HEK293 (cell line): Measurements from ENCODE around the gene AOC3.
A peak's percentile ranks its signal among the peaks of the same experiment; 100 is the strongest.

Experiments
- CTCF ChIA-PET: fragments of 350-600 bp; formaldehyde crosslinking; extraction: SDS; loops from one replicate; lab custom pipeline; 2021; ENCODE audit warnings: antibody characterized with exemption; lab: Yijun Ruan, JAX
- POLR2A ChIA-PET: fragments of 300-600 bp; formaldehyde crosslinking; extraction: SDS; loops from one replicate; lab custom pipeline; 2020; ENCODE audit warnings: antibody characterized with exemption, inconsistent platforms; lab: Yijun Ruan, JAX
- H3K27ac ChIP-seq: fragments of 200-500 bp; sonication (Bioruptor generic); 2 replicates; pipeline ENCODE4 v1.5.1; 2014; ENCODE audit warnings: low read depth, low read length, control low read depth, inconsistent platforms; ENCODE audit errors: extremely low read depth
- H3K36me3 ChIP-seq, 2 experiments: fragments of 200-500 bp in 1 of 2; sonication (Bioruptor generic) in 1 of 2; 1 replicate in 1 of 2; 2 replicates in 1 of 2; pipeline ENCODE4 v1.5.1; 2014 to 2017; ENCODE audit warnings: inconsistent platforms in 2 of 2, low read length in 2 of 2; ENCODE audit not compliant: control insufficient read depth in 2 of 2, insufficient read depth in 1 of 2
- H3K4me1 ChIP-seq: fragments of 200-500 bp; sonication (Bioruptor generic); 2 replicates; pipeline ENCODE4 v1.5.1; 2014; ENCODE audit warnings: mild to moderate bottlenecking, low read length, inconsistent platforms; ENCODE audit not compliant: control insufficient read depth, insufficient read depth
- H3K4me3 ChIP-seq: 2 replicates; pipeline ENCODE4 v1.5.1; 2011; ENCODE audit warnings: low read depth, mild to moderate bottlenecking, control low read depth, low read length, moderate library complexity
- H3K9me3 ChIP-seq: fragments of 200-500 bp; sonication (Bioruptor generic); 2 replicates; pipeline ENCODE4 v1.5.1; 2014; ENCODE audit warnings: low read depth, low read length, inconsistent platforms; ENCODE audit not compliant: control insufficient read depth, insufficient read depth
- HOXD13 ChIP-seq: sonication (generic); formaldehyde crosslinking; IDR thresholded peaks from 2 replicates; pipeline ENCODE4 v1.8.0; 2022; ENCODE audit warnings: missing genetic modification reagents, borderline replicate concordance
- IKZF3 ChIP-seq: fragments of 450-650 bp; IDR thresholded peaks from 2 replicates; pipeline ENCODE4 v1.5.0; 2018; ENCODE audit warnings: missing biosample characterization, mild to moderate bottlenecking, missing genetic modification characterization, moderate library complexity
- SETDB1 ChIP-seq: IDR thresholded peaks from one replicate; pipeline ENCODE4 v1.6.1; 2017; ENCODE audit warnings: mild to moderate bottlenecking, low read length, moderate library complexity, mixed read lengths; ENCODE audit not compliant: insufficient read length
- SP3 ChIP-seq: fragments of 450-650 bp; formaldehyde crosslinking; IDR thresholded peaks from 2 replicates; pipeline ENCODE4 v1.5.1; 2016; ENCODE audit warnings: missing biosample characterization, missing genetic modification characterization
- ZNF121 ChIP-seq: fragments of 450-650 bp; formaldehyde crosslinking; IDR thresholded peaks from 2 replicates; pipeline ENCODE4 v1.5.1; 2016; ENCODE audit warnings: missing biosample characterization, missing genetic modification characterization
- ZNF146 ChIP-seq: fragments of 450-650 bp; formaldehyde crosslinking; IDR thresholded peaks from 2 replicates; pipeline ENCODE4 v1.5.1; 2016; ENCODE audit warnings: missing biosample characterization, missing genetic modification characterization
- ZNF202 ChIP-seq: fragments of 450-650 bp; formaldehyde crosslinking; IDR thresholded peaks from 2 replicates; pipeline ENCODE4 v1.5.1; 2016; ENCODE audit warnings: missing biosample characterization, missing genetic modification characterization, borderline replicate concordance
- ZNF221 ChIP-seq: fragments of 450-650 bp; formaldehyde crosslinking; IDR thresholded peaks from 2 replicates; pipeline ENCODE4 v1.5.1; 2017; ENCODE audit warnings: missing biosample characterization, missing genetic modification characterization, borderline replicate concordance
- ZNF335 ChIP-seq: fragments of 450-650 bp; formaldehyde crosslinking; conservative IDR thresholded peaks from 2 replicates; pipeline ENCODE4 v1.5.1; 2016; ENCODE audit warnings: missing biosample characterization, missing genetic modification characterization
- ZNF623 ChIP-seq: fragments of 450-650 bp; formaldehyde crosslinking; IDR thresholded peaks from 2 replicates; pipeline ENCODE4 v1.5.1; 2016; ENCODE audit warnings: missing biosample characterization, missing genetic modification characterization
- ZSCAN16 ChIP-seq: fragments of 450-650 bp; formaldehyde crosslinking; IDR thresholded peaks from 2 replicates; pipeline ENCODE4 v1.5.1; 2016; ENCODE audit warnings: missing biosample characterization, missing genetic modification characterization
- TF ChIP-seq, protein P1 (sequence below): fragments of 450-650 bp; formaldehyde crosslinking; IDR thresholded peaks from 2 replicates; pipeline ENCODE4 v1.5.1; 2016; ENCODE audit warnings: missing biosample characterization, missing genetic modification characterization
- TF ChIP-seq, protein P2 (sequence below): fragments of 450-650 bp; formaldehyde crosslinking; optimal IDR thresholded peaks from 2 replicates; pipeline ENCODE3; 2016; ENCODE audit warnings: missing biosample characterization, mild to moderate bottlenecking, missing genetic modification characterization
- TF ChIP-seq, protein P3 (sequence below): fragments of 450-650 bp; formaldehyde crosslinking; IDR thresholded peaks from 2 replicates; pipeline ENCODE4 v1.5.1; 2016; ENCODE audit warnings: missing biosample characterization, missing genetic modification characterization
- TF ChIP-seq, protein P4 (sequence below): fragments of 450-650 bp; formaldehyde crosslinking; IDR thresholded peaks from 2 replicates; pipeline ENCODE4 v1.5.1; 2016; ENCODE audit warnings: missing biosample characterization, missing genetic modification characterization
- TF ChIP-seq, protein P5 (sequence below): fragments of 450-650 bp; formaldehyde crosslinking; IDR thresholded peaks from 2 replicates; pipeline ENCODE4 v1.5.1; 2017; ENCODE audit warnings: missing biosample characterization, missing genetic modification characterization
- TF ChIP-seq, protein P6 (sequence below): fragments of 450-650 bp; formaldehyde crosslinking; IDR thresholded peaks from 2 replicates; pipeline ENCODE4 v1.5.1; 2016; ENCODE audit warnings: missing biosample characterization, missing genetic modification characterization
- TF ChIP-seq, protein P7 (sequence below): fragments of 450-650 bp; formaldehyde crosslinking; IDR thresholded peaks from 2 replicates; pipeline ENCODE4 v1.5.1; 2016; ENCODE audit warnings: missing biosample characterization, missing genetic modification characterization

The AOC3 gene

DNA sequence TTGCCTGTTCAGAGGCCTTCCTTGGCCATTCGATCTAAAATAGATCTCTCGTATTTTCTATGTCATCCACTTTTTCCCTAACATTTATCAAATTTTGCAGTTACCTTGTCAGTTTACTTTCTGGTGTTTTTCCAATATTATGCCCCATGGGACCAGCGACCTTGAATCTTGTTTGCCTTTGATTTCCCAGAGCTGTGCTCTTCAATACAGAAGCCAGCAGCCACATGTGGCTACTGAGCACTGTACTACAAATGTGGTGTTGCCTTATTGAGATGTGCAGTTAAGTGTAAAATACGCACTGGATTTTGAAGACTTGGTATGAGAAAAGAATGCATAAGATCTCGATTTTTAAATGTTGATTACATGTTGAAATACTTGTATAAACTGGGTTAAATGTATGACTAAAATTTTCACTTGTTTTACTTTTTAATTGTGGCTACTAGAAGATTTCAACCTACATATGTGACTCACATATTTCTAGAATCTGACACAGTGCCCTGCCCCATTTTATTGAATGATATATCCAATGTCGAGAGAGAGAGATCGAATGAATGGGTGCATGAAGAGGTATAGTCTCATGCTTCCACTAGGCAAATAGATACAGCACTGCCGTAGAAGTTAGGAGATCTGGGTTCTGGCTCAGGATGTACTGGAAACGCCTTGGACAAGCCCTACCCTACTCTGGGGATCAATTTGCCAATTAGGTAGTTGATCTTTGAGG is 18.6 kb upstream of the AOC3 start:
- POLR2A ChIA-PET, result interaction anchor here (0.6 to 3.3 kb wide), 10 partner anchors 8 to 265 kb away, joined by 3 to 35 read pairs (median 7); partner anchors contain the start of genes AOC2, BECN1 and RPL27
- peaks cover 5% of the 10 kb centered on the region for H3K4me1 ChIP-seq
- peaks cover 28% of the 10 kb centered on the region in 2 experiments for H3K36me3 ChIP-seq
- H3K4me3 ChIP-seq, result peak overlapping the region; percentile 86
- H3K27ac ChIP-seq, result peak overlapping the region; percentile 83
- CTCF ChIA-PET, result interaction anchor here (0.7 to 6.4 kb wide), 9 partner anchors 10 to 648 kb away, joined by 3 to 52 read pairs (median 4); partner anchors contain the start of genes AOC2 and BECN1
- no peaks in the 10 kb centered on the region for H3K9me3 ChIP-seq
- TF ChIP-seq, protein P1, sequence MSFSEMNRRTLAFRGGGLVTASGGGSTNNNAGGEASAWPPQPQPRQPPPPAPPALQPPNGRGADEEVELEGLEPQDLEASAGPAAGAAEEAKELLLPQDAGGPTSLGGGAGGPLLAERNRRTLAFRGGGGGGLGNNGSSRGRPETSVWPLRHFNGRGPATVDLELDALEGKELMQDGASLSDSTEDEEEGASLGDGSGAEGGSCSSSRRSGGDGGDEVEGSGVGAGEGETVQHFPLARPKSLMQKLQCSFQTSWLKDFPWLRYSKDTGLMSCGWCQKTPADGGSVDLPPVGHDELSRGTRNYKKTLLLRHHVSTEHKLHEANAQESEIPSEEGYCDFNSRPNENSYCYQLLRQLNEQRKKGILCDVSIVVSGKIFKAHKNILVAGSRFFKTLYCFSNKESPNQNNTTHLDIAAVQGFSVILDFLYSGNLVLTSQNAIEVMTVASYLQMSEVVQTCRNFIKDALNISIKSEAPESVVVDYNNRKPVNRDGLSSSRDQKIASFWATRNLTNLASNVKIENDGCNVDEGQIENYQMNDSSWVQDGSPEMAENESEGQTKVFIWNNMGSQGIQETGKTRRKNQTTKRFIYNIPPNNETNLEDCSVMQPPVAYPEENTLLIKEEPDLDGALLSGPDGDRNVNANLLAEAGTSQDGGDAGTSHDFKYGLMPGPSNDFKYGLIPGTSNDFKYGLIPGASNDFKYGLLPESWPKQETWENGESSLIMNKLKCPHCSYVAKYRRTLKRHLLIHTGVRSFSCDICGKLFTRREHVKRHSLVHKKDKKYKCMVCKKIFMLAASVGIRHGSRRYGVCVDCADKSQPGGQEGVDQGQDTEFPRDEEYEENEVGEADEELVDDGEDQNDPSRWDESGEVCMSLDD (tag by site-specific recombination), result no peak
- TF ChIP-seq ZNF202 (tag by site-specific recombination), result no peak
- TF ChIP-seq, protein P2, sequence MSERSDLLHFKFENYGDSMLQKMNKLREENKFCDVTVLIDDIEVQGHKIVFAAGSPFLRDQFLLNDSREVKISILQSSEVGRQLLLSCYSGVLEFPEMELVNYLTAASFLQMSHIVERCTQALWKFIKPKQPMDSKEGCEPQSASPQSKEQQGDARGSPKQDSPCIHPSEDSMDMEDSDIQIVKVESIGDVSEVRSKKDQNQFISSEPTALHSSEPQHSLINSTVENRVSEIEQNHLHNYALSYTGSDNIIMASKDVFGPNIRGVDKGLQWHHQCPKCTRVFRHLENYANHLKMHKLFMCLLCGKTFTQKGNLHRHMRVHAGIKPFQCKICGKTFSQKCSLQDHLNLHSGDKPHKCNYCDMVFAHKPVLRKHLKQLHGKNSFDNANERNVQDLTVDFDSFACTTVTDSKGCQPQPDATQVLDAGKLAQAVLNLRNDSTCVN (tag by site-specific recombination), result no peak
- TF ChIP-seq, protein P3, sequence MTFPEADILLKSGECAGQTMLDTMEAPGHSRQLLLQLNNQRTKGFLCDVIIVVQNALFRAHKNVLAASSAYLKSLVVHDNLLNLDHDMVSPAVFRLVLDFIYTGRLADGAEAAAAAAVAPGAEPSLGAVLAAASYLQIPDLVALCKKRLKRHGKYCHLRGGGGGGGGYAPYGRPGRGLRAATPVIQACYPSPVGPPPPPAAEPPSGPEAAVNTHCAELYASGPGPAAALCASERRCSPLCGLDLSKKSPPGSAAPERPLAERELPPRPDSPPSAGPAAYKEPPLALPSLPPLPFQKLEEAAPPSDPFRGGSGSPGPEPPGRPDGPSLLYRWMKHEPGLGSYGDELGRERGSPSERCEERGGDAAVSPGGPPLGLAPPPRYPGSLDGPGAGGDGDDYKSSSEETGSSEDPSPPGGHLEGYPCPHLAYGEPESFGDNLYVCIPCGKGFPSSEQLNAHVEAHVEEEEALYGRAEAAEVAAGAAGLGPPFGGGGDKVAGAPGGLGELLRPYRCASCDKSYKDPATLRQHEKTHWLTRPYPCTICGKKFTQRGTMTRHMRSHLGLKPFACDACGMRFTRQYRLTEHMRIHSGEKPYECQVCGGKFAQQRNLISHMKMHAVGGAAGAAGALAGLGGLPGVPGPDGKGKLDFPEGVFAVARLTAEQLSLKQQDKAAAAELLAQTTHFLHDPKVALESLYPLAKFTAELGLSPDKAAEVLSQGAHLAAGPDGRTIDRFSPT (tag by site-specific recombination), result no peak
- TF ChIP-seq ZNF221 (tag by site-specific recombination), result no peak
- TF ChIP-seq, protein P4, sequence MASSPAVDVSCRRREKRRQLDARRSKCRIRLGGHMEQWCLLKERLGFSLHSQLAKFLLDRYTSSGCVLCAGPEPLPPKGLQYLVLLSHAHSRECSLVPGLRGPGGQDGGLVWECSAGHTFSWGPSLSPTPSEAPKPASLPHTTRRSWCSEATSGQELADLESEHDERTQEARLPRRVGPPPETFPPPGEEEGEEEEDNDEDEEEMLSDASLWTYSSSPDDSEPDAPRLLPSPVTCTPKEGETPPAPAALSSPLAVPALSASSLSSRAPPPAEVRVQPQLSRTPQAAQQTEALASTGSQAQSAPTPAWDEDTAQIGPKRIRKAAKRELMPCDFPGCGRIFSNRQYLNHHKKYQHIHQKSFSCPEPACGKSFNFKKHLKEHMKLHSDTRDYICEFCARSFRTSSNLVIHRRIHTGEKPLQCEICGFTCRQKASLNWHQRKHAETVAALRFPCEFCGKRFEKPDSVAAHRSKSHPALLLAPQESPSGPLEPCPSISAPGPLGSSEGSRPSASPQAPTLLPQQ (tag by site-specific recombination), result no peak
- no peak for TF ChIP-seq HOXD13
- no peak for TF ChIP-seq ZNF146 (tag by site-specific recombination)
- TF ChIP-seq ZNF335, result no peak
- TF ChIP-seq SP3 (tag by site-specific recombination), result no peak
- no peak for TF ChIP-seq ZSCAN16 (tag by site-specific recombination)
- TF ChIP-seq SETDB1, result no peak
- TF ChIP-seq, protein P5, sequence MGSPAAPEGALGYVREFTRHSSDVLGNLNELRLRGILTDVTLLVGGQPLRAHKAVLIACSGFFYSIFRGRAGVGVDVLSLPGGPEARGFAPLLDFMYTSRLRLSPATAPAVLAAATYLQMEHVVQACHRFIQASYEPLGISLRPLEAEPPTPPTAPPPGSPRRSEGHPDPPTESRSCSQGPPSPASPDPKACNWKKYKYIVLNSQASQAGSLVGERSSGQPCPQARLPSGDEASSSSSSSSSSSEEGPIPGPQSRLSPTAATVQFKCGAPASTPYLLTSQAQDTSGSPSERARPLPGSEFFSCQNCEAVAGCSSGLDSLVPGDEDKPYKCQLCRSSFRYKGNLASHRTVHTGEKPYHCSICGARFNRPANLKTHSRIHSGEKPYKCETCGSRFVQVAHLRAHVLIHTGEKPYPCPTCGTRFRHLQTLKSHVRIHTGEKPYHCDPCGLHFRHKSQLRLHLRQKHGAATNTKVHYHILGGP, result no peak
- no peak for TF ChIP-seq ZNF623 (tag by site-specific recombination)
- TF ChIP-seq IKZF3 (tag by site-specific recombination), result no peak
- no peak for TF ChIP-seq ZNF121 (tag by site-specific recombination)
- TF ChIP-seq, protein P6, sequence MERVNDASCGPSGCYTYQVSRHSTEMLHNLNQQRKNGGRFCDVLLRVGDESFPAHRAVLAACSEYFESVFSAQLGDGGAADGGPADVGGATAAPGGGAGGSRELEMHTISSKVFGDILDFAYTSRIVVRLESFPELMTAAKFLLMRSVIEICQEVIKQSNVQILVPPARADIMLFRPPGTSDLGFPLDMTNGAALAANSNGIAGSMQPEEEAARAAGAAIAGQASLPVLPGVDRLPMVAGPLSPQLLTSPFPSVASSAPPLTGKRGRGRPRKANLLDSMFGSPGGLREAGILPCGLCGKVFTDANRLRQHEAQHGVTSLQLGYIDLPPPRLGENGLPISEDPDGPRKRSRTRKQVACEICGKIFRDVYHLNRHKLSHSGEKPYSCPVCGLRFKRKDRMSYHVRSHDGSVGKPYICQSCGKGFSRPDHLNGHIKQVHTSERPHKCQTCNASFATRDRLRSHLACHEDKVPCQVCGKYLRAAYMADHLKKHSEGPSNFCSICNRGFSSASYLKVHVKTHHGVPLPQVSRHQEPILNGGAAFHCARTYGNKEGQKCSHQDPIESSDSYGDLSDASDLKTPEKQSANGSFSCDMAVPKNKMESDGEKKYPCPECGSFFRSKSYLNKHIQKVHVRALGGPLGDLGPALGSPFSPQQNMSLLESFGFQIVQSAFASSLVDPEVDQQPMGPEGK (tag by site-specific recombination), result no peak
- TF ChIP-seq, protein P7, sequence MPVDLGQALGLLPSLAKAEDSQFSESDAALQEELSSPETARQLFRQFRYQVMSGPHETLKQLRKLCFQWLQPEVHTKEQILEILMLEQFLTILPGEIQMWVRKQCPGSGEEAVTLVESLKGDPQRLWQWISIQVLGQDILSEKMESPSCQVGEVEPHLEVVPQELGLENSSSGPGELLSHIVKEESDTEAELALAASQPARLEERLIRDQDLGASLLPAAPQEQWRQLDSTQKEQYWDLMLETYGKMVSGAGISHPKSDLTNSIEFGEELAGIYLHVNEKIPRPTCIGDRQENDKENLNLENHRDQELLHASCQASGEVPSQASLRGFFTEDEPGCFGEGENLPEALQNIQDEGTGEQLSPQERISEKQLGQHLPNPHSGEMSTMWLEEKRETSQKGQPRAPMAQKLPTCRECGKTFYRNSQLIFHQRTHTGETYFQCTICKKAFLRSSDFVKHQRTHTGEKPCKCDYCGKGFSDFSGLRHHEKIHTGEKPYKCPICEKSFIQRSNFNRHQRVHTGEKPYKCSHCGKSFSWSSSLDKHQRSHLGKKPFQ (tag by site-specific recombination), result no peak
